GM12878 (cell line): ENCODE results near the gene FTH1. TPM values are rescaled to one million over a fixed set of nuclear protein-coding genes. Genes with fewer than 3 reads are reported as not detected.

Experiments used
- ATAC-seq: fragments of 200-7000 bp; cut with Tn5 transposase; 3 replicates; pipeline ENCODE4 v1.9.1; 2020; ENCODE audit warnings: mild to moderate bottlenecking, moderate library complexity
- BruUV-seq: library from RNA; stranded (reverse); fragments of 400-500 nt; replicated peaks from 2 replicates; lab custom pipeline; 2021; lab: Mats Ljungman, UMichigan
- CTCF ChIA-PET: fragments of 300-600 bp; sonication (Branson Sonifier 250); formaldehyde crosslinking; extraction: SDS; loops from one replicate; lab custom pipeline; 2021; ENCODE audit warnings: inconsistent platforms; lab: Yijun Ruan, JAX
- POLR2A ChIA-PET: fragments of 350-600 bp; formaldehyde crosslinking; extraction: SDS; loops from one replicate; lab custom pipeline; 2021; ENCODE audit warnings: inconsistent platforms; lab: Charles Lee
- RAD21 ChIA-PET: fragments of 300-600 bp; sonication (Branson Sonifier 250); formaldehyde crosslinking; loops from one replicate; lab custom pipeline; 2023; ENCODE audit warnings: antibody characterized with exemption; ENCODE audit not compliant: unreplicated experiment; lab: Charles Lee
- SMC1A ChIA-PET: fragments of 300-600 bp; sonication (Branson Sonifier 250); formaldehyde crosslinking; loops from one replicate; lab custom pipeline; 2023; ENCODE audit not compliant: unreplicated experiment, uncharacterized antibody; lab: Charles Lee
- DNase-seq: peaks from one replicate; pipeline ENCODE4 v3.0.0-alpha.2; 2011; ENCODE audit warnings: low read depth, low spot score
- FAIRE-seq: peaks from 3 replicates; lab custom pipeline; 2011; peaks lifted over from hg19 to GRCh38; lab: Jason Lieb, UNC
- H2AFZ ChIP-seq: 2 replicates; pipeline ENCODE4 v1.6.0; 2011; ENCODE audit warnings: low read depth, low read length, control low read depth; ENCODE audit not compliant: control insufficient read depth
- H3K27ac ChIP-seq: 2 replicates; pipeline ENCODE4 v1.5.1; 2011; ENCODE audit warnings: control low read depth; ENCODE audit not compliant: control insufficient read depth, insufficient read depth
- H3K27me3 ChIP-seq, 2 experiments: replicated peaks in 1 of 2; 2 replicates each; pipeline versions ENCODE4 v1.6.0 to v1.6.1; 2011; ENCODE audit warnings: low read length in 1 of 2; ENCODE audit not compliant: control insufficient read depth in 2 of 2, insufficient read depth in 2 of 2
- H3K36me3 ChIP-seq, 2 experiments: 2 replicates each; pipeline ENCODE4 v1.5.1; 2011; ENCODE audit warnings: low read length in 1 of 2; ENCODE audit not compliant: control insufficient read depth in 2 of 2, insufficient read depth in 2 of 2
- H3K4me1 ChIP-seq: 2 replicates; pipeline ENCODE4 v1.6.1; 2011; ENCODE audit warnings: mild to moderate bottlenecking, low read length, moderate library complexity, mixed read lengths; ENCODE audit not compliant: control insufficient read depth, insufficient read depth
- H3K4me2 ChIP-seq: 2 replicates; pipeline ENCODE4 v1.6.0; 2011; ENCODE audit warnings: control low read depth; ENCODE audit not compliant: control insufficient read depth, insufficient read depth
- H3K4me3 ChIP-seq: fragments of 200-600 bp; sonication (generic); 2 replicates; pipeline ENCODE4 v1.5.1; 2016
- H3K79me2 ChIP-seq: 2 replicates; pipeline ENCODE4 v1.6.0; 2011; ENCODE audit warnings: low read length; ENCODE audit not compliant: control insufficient read depth, insufficient read depth
- H3K9ac ChIP-seq: 2 replicates; pipeline ENCODE4 v1.8.0; 2011; ENCODE audit warnings: low read length, control low read depth, mixed read lengths; ENCODE audit not compliant: control insufficient read depth, insufficient read depth
- H3K9me3 ChIP-seq: replicated peaks from 3 replicates; pipeline ENCODE4 v1.5.1; 2011; ENCODE audit warnings: mild to moderate bottlenecking, low read length; ENCODE audit not compliant: control insufficient read depth, insufficient read depth
- H4K20me1 ChIP-seq: 2 replicates; pipeline ENCODE4 v1.6.0; 2011; ENCODE audit not compliant: control insufficient read depth, insufficient read depth
- CREB1 ChIP-seq: IDR thresholded peaks from 2 replicates; pipeline ENCODE4 v1.6.1; 2012; ENCODE audit warnings: low read depth, mild to moderate bottlenecking, inconsistent platforms
- WRNIP1 ChIP-seq: IDR thresholded peaks from 2 replicates; pipeline ENCODE4 v1.6.1; 2011; ENCODE audit warnings: low read depth, low read length, improper control_type of control experiment, borderline replicate concordance
- WGBS: methylation state at CpG from one replicate; pipeline ENCODE4 v1.1.6; 2016; ENCODE audit warnings: low lambda C conversion rate; ENCODE audit not compliant: insufficient replicate concordance, insufficient coverage; ENCODE audit errors: missing lambda C conversion rate; 5-methylcytosine and 5-hydroxymethylcytosine counted together
- in situ Hi-C: fragments of 300-500 bp; cut with MboI; formaldehyde crosslinking; loops from 9 replicates; pipeline ENCODE4 v1.14.3; 2018; ENCODE audit warnings: mixed read lengths
- intact Hi-C: fragments of 100-400 bp; cut with micrococcal nuclease; formaldehyde crosslinking; loops from one replicate; pipeline ENCODE4 v1.14.2; 2022; ENCODE audit not compliant: unreplicated experiment
- polyA plus RNA-seq, 11 experiments: library from polyadenylated mRNA; depleted of rRNA in 4 of 11; unstranded in 6 of 11; stranded (reverse) in 5 of 11; fragments of >200 nt; fragmentation: Nextera tagmentation in 4 of 11; fragmentation: Illumina TruSeq in 1 of 11; extraction: Ambion mirVana in 4 of 11; extraction: Trizol in 1 of 11; gene quantifications; 1 replicate in 1 of 11; 2 replicates in 10 of 11; pipeline versions ENCODE4 v1.2.1 to v1.2.3, GENCODE V29; 2011 to 2016; ENCODE audit warnings: inconsistent platforms in 2 of 11, missing spikeins in 2 of 11, low read depth in 1 of 11
- total RNA-seq, 4 experiments: library from RNA; depleted of rRNA in 3 of 4; stranded (reverse); fragments of >200 nt in 3 of 4; fragmentation: Illumina TruSeq in 1 of 4; extraction: Trizol in 1 of 4; gene quantifications; 2 replicates each; pipeline versions ENCODE4 v1.2.1 to v1.2.3, GENCODE V29; 2013 to 2021
- TF ChIP-seq, protein P1 (sequence below): fragments of 450-650 bp; formaldehyde crosslinking; IDR thresholded peaks from 2 replicates; pipeline ENCODE4 v1.5.0; 2022; ENCODE audit warnings: mild to moderate bottlenecking, missing genetic modification characterization

FTH1 gene
- total and polyA plus RNA-seq, 10 of the 15 experiments (the other 5 are each of a cell fraction or from before 2014, with no cell fraction given): 289 to 4,154 (median 960) TPM

DNA sequence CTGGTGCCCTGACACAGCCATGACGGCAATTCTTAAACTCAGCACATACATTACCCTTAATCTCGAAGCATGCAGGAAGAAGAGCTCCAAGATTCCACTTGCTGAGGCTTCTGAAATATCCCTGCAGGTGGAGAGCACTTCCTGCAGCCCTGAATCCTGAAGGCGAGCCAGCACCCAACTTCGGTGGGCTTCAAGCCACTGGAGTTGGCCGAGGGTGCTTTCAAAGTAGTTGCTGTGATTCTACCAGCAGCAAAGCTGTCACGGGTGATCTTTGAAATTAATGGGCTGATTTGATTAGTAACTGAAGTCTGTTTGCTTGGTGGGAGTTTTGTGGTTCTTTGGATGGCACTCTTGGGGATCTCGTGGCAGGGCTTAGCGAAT, 9.0 kb upstream of the FTH1 start:
- DNase-seq: no peak
- CTCF ChIA-PET: interaction anchor here (1.6 kb wide), 1 partner anchor 106 kb away, joined by 3 read pairs; no protein-coding TSS in a partner anchor
- SMC1A ChIA-PET: interaction anchor here (1.8 kb wide), 1 partner anchor 28 kb away, joined by 4 read pairs; no protein-coding TSS in a partner anchor

More for the DNA sequence above, 9.0 kb upstream of the FTH1 start:
- Histone ChIP-seq H3K4me1 (peaks cover 21% of the 10 kb centered on the region), H3K4me3 (no peak overlapping the region), H3K9ac (no peak overlapping the region), H4K20me1 (no peaks in the 10 kb centered on the region), H3K27ac (no peak overlapping the region), H3K36me3 (no peaks in the 10 kb centered on the region), H3K27me3 (no peaks in the 10 kb centered on the region), H3K9me3 (no peaks in the 10 kb centered on the region), H3K4me2 (no peak overlapping the region), H2AFZ (no peak overlapping the region), H3K79me2 (no peaks in the 10 kb centered on the region)
- TF ChIP-seq, protein P1, sequence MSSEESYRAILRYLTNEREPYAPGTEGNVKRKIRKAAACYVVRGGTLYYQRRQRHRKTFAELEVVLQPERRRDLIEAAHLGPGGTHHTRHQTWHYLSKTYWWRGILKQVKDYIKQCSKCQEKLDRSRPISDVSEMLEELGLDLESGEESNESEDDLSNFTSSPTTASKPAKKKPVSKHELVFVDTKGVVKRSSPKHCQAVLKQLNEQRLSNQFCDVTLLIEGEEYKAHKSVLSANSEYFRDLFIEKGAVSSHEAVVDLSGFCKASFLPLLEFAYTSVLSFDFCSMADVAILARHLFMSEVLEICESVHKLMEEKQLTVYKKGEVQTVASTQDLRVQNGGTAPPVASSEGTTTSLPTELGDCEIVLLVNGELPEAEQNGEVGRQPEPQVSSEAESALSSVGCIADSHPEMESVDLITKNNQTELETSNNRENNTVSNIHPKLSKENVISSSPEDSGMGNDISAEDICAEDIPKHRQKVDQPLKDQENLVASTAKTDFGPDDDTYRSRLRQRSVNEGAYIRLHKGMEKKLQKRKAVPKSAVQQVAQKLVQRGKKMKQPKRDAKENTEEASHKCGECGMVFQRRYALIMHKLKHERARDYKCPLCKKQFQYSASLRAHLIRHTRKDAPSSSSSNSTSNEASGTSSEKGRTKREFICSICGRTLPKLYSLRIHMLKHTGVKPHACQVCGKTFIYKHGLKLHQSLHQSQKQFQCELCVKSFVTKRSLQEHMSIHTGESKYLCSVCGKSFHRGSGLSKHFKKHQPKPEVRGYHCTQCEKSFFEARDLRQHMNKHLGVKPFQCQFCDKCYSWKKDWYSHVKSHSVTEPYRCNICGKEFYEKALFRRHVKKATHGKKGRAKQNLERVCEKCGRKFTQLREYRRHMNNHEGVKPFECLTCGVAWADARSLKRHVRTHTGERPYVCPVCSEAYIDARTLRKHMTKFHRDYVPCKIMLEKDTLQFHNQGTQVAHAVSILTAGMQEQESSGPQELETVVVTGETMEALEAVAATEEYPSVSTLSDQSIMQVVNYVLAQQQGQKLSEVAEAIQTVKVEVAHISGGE (CRISPR knock-in tag): no peak
- TF ChIP-seq WRNIP1: no peak
- TF ChIP-seq CREB1: no peak
- intact Hi-C loops: no loop called here
- RAD21 ChIA-PET: no interaction called here
- 72% methylated on average over 8 of the region's 8 CpGs for WGBS
- BruUV-seq: no TSS peak
- FAIRE-seq: no peak
- ATAC-seq: no peak
- in situ Hi-C loops: no loop called here
- POLR2A ChIA-PET: interaction anchor here (0.7 kb wide), 1 partner anchor 9 kb away, joined by 3 read pairs; the partner anchor contains the start of gene FTH1
